SK-N-SH treated with all-trans-retinoic acid at 6 μM for 48 hours (cell line): ENCODE measurements around the gene PAK6.

Source experiments
- ATAC-seq: fragments of 200-7000 bp; cut with Tn5 transposase; 3 replicates; pipeline ENCODE4 v1.9.1; 2020; ENCODE audit warnings: mild to moderate bottlenecking, moderate library complexity
- ARNTL ChIP-seq: fragments of 450-650 bp; formaldehyde crosslinking; IDR thresholded peaks from 2 replicates; pipeline ENCODE4 v1.5.0; 2020; ENCODE audit warnings: low read depth, mild to moderate bottlenecking, moderate library complexity, borderline replicate concordance
- CREB5 ChIP-seq: fragments of 250-450 bp; sonication (Bioruptor Pico); IDR thresholded peaks from 2 replicates; pipeline ENCODE4 v1.5.1; 2020; ENCODE audit warnings: low read depth, mild to moderate bottlenecking, moderate library complexity
- CSDC2 ChIP-seq: fragments of 250-450 bp; sonication (Bioruptor Pico); IDR thresholded peaks from 2 replicates; pipeline ENCODE4 v1.5.0; 2020; ENCODE audit warnings: mild to moderate bottlenecking, moderate library complexity
- CSRNP3 ChIP-seq: fragments of 250-450 bp; sonication (Bioruptor Pico); IDR thresholded peaks from 2 replicates; pipeline ENCODE4 v1.5.1; 2021; ENCODE audit warnings: mild to moderate bottlenecking, moderate library complexity
- ESRRG ChIP-seq: fragments of 250-450 bp; sonication (Bioruptor Pico); IDR thresholded peaks from 2 replicates; pipeline ENCODE4 v1.6.1; 2021; ENCODE audit warnings: mild to moderate bottlenecking
- GLIS3 ChIP-seq: fragments of 250-450 bp; sonication (Bioruptor Pico); IDR thresholded peaks from 2 replicates; pipeline ENCODE4 v1.5.0; 2020; ENCODE audit warnings: mild to moderate bottlenecking, moderate library complexity
- ISL1 ChIP-seq: fragments of 250-450 bp; sonication (Bioruptor Pico); IDR thresholded peaks from 2 replicates; pipeline ENCODE4 v2.1.2; 2022; ENCODE audit warnings: mild to moderate bottlenecking, moderate library complexity
- OSR1 ChIP-seq: fragments of 250-450 bp; sonication (Bioruptor Pico); IDR thresholded peaks from 2 replicates; pipeline ENCODE4 v1.8.0; 2022; ENCODE audit warnings: moderate library complexity, mild to moderate bottlenecking, inconsistent platforms
- PATZ1 ChIP-seq: fragments of 250-450 bp; sonication (Bioruptor Pico); IDR thresholded peaks from 2 replicates; pipeline ENCODE4 v1.8.0; 2020; ENCODE audit warnings: mild to moderate bottlenecking, moderate library complexity, borderline replicate concordance
- POU6F1 ChIP-seq: fragments of 250-450 bp; sonication (Bioruptor Pico); IDR thresholded peaks from 2 replicates; pipeline ENCODE4 v1.8.0; 2021; ENCODE audit warnings: low read depth, mild to moderate bottlenecking, moderate library complexity, borderline replicate concordance
- PPARA ChIP-seq: fragments of 250-450 bp; sonication (Bioruptor Pico); IDR thresholded peaks from 2 replicates; pipeline ENCODE4 v1.5.0; 2020; ENCODE audit warnings: mild to moderate bottlenecking, borderline replicate concordance
- RARB ChIP-seq: fragments of 250-450 bp; sonication (Bioruptor Pico); IDR thresholded peaks from 2 replicates; pipeline ENCODE4 v1.8.0; 2021; ENCODE audit warnings: mild to moderate bottlenecking, moderate library complexity
- SNAI2 ChIP-seq: fragments of 250-450 bp; sonication (Bioruptor Pico); IDR thresholded peaks from 2 replicates; pipeline ENCODE4 v1.5.0; 2020; ENCODE audit warnings: mild to moderate bottlenecking, moderate library complexity
- TCF4 ChIP-seq: fragments of 250-450 bp; sonication (Bioruptor Pico); IDR thresholded peaks from 2 replicates; pipeline ENCODE4 v1.8.0; 2021; ENCODE audit warnings: mild to moderate bottlenecking, moderate library complexity, borderline replicate concordance
- TOX ChIP-seq: fragments of 250-450 bp; sonication (Bioruptor Pico); IDR thresholded peaks from 2 replicates; pipeline ENCODE4 v1.8.0; 2021; ENCODE audit warnings: mild to moderate bottlenecking, moderate library complexity, borderline replicate concordance
- TSHZ2 ChIP-seq: fragments of 250-450 bp; sonication (Bioruptor Pico); IDR thresholded peaks from 2 replicates; pipeline ENCODE4 v1.5.0; 2020; ENCODE audit warnings: mild to moderate bottlenecking, moderate library complexity
- ZC3H10 ChIP-seq: fragments of 250-450 bp; sonication (Bioruptor Pico); IDR thresholded peaks from 2 replicates; pipeline ENCODE4 v1.5.1; 2021; ENCODE audit warnings: mild to moderate bottlenecking, moderate library complexity
- ZFP3 ChIP-seq: fragments of 250-450 bp; sonication (Bioruptor Pico); IDR thresholded peaks from 2 replicates; pipeline ENCODE4 v1.5.0; 2020; ENCODE audit warnings: mild to moderate bottlenecking, moderate library complexity
- ZFP30 ChIP-seq: fragments of 450-650 bp; formaldehyde crosslinking; IDR thresholded peaks from 2 replicates; pipeline ENCODE4 v1.5.0; 2022; ENCODE audit warnings: mild to moderate bottlenecking, moderate library complexity
- ZNF565 ChIP-seq: fragments of 450-650 bp; formaldehyde crosslinking; conservative IDR thresholded peaks from 2 replicates; pipeline ENCODE4 v1.5.0; 2020; ENCODE audit warnings: low read depth, mild to moderate bottlenecking, moderate library complexity

Gene PAK6

GRCh38 chr15:40290545-40290917 is 51.7 kb downstream of the PAK6 start:
- ATAC-seq: no peak

GRCh38 chr15:40290918-40291574 is 52.2 kb downstream of the PAK6 start:
- ATAC-seq: peak; percentile 75
- TF ChIP-seq ZFP30 (CRISPR knock-in tag) (no peak), ZNF565 (CRISPR knock-in tag) (no peak), CSRNP3 (CRISPR knock-in tag) (no peak), ESRRG (no peak), PATZ1 (CRISPR knock-in tag) (no peak), ISL1 (no peak), ZFP3 (no peak), OSR1 (no peak), PPARA (CRISPR knock-in tag) (no peak), POU6F1 (no peak), CREB5 (CRISPR knock-in tag) (no peak)
- TF ChIP-seq, all 23 proteins: peak for 0

More at GRCh38 chr15:40290545-40290917, 51.7 kb downstream of the PAK6 start:
- no peak for TF ChIP-seq ZNF565 (CRISPR knock-in tag)

- TF ChIP-seq POU6F1 (no peak), ISL1 (no peak), PATZ1 (CRISPR knock-in tag) (no peak), OSR1 (no peak), CREB5 (CRISPR knock-in tag) (no peak), ZFP3 (no peak), ZNF565 (CRISPR knock-in tag) (no peak), TCF4 (no peak), SNAI2 (no peak), GLIS3 (no peak), ARNTL (no peak), TSHZ2 (CRISPR knock-in tag) (no peak), PPARA (CRISPR knock-in tag) (no peak), CSRNP3 (CRISPR knock-in tag) (no peak), TOX (CRISPR knock-in tag) (no peak), ZC3H10 (CRISPR knock-in tag) (no peak), RARB (CRISPR knock-in tag) (no peak), CSDC2 (CRISPR knock-in tag) (no peak), ESRRG (no peak)
- ATAC-seq: no peak
Observed at GRCh38 chr15:40292246-40292645, 53.4 kb downstream of the PAK6 start.
